Sigmoid colon (tissue), 4 donors: ENCODE measurements around the gene GUCY1B1.
A peak's percentile ranks its signal among the peaks of the same experiment; 100 is the strongest.

ENCODE experiments used
- CTCF ChIP-seq, 4 experiments: fragments of 450-650 bp in 3 of 4; fragments of 200-600 bp in 1 of 4; IDR thresholded peaks; one replicate each; pipeline ENCODE4 v1.5.1; 2016 to 2019; ENCODE audit warnings: antibody characterized with exemption in 4 of 4, mild to moderate bottlenecking in 3 of 4, moderate library complexity in 2 of 4
- POLR2AphosphoS5 ChIP-seq, 4 donors: sonication (generic); formaldehyde crosslinking; IDR thresholded peaks; one replicate each; pipeline ENCODE4 v1.6.1; 2017; ENCODE audit warnings: antibody characterized with exemption in 4 of 4

DNA sequence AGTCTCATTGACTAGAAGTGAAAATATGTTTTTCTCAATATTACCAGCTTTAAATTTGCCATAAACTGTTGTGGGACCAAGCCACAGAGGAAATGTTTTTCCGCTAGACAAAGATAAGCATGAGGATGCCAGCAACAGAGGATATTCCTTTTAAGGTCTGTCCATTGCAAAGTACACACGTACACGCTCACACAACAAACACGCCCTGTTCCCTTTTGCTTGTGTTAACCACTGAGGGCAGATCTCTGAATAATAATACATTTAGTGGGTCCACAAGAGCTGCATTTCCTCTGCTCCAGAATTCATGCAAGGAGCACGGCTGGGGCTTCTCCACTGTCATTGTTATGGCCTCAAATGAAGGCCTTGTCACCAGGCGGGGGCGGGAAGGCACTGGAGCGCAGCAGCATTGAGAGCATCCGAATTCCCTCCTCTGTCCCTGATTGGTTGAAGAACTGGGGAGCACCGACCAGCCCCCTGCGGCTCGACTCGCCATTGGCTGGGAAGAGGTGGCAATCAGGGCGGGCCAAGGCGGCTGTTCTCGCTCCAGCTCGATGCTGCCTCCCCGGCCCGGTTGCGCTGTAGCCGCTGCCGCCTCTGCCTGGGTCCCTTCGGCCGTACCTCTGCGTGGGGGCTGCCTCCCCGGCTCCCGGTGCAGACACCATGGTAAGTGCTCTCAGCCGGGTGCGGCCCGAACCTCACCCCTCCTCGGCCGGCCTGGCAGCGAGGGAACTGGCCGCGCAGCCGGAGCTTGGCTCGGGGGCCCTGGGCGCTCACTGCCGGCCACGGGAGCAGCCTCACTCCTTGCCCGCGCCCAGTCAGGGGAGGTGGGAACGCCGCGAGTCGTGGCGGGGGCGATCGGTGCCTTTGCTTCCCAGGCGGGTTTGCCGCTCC is at the start of gene GUCY1B1:
- TF ChIP-seq POLR2AphosphoS5 (IDR thresholded peaks at IDR 0.05) (peak; percentile 59 to 89 (median 86)), CTCF (IDR thresholded peaks at IDR 0.05) (peak; percentile 27 to 46 (median 40))
